Measurements from ENCODE around the gene ZNF507. TPM values are rescaled to one million over a fixed set of nuclear protein-coding genes. Genes with fewer than 3 reads are reported as not detected.
A peak's percentile ranks its signal among the peaks of the same experiment; 100 is the strongest.

Gene ZNF507
- total and polyA plus RNA-seq, 9 of the 15 experiments (the other 6 are each of a cell fraction or from before 2014, with no cell fraction given) = 2.9 to 25.0 (median 10.4) TPM

DNA sequence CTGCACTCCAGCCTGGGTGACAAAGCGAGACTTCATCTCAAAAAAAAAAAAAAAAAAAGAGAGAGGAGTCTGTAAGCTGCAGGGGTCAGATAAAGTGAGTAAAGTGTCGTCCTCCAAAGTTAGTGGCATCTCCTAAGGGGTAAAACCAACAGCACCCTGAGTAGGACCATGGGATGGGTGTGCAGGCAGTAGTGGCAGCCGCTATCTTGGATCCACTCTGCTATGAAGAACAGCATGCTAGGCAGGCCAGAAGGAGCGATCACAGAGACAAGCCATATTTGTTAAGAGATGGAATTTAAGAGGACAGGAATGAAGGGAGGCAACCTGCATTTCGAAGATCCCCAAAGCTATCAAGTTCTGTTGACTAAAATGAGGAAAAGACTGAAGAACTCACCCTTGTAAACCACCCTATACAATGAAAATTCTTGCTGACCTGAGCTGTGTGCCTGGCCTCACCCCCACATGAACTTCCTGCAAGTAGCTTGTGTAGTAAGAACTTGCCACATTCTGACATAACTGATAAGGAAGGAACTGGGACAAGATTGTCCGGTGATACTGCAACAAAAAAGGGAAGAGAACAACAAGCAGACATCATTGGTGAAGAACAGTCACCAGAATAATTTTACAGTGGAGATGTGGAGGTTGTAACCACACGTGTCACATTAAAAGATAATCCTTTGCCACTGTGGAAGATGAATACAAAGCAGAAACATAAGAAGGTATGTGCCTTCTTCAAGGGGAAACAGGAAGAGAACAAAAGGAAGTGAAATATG is 76.4 kb downstream of the ZNF507 start (continued):
- TF ChIP-seq TCF3 (CRISPR knock-in tag; IDR thresholded peaks at IDR 0.05) (peak; percentile 68), NCOA4 (IDR thresholded peaks at IDR 0.05; ENCODE audit: partially characterized antibody) (no peak), CEBPB (tag; IDR thresholded peaks at IDR 0.05) (peak; percentile 88), DNMT1 (IDR thresholded peaks at IDR 0.05) (no peak), FOXJ2 (tag; IDR thresholded peaks at IDR 0.05) (peak; percentile 82), ETS1 (conservative IDR thresholded peaks at IDR 0.05; ENCODE audit: control insufficient read depth, low read depth, low read length) (no peak), POLR2AphosphoS5 (IDR thresholded peaks at IDR 0.05; ENCODE audit: control insufficient read depth, insufficient read depth, low read depth, low read length) (no peak; the same call in 1 of the 2 replicates), BMI1 (IDR thresholded peaks at IDR 0.05; ENCODE audit: low read length) (no peak), POLR2AphosphoS2 (IDR thresholded peaks at IDR 0.05; ENCODE audit: low read length) (no peak), FUS (optimal IDR thresholded peaks at IDR 0.05; ENCODE audit: low read depth, low read length) (no peak), NELFE (IDR thresholded peaks at IDR 0.05; ENCODE audit: insufficient read depth, insufficient read length) (no peak), PRPF4 (IDR thresholded peaks at IDR 0.05; ENCODE audit: insufficient read depth, low read depth, low read length, poor library complexity, severe bottlenecking) (no peak), ZNF830 (CRISPR knock-in tag; IDR thresholded peaks at IDR 0.05) (peak; percentile 61; the same call in 1 of the 2 replicates)
- TF ChIP-seq, protein P1, sequence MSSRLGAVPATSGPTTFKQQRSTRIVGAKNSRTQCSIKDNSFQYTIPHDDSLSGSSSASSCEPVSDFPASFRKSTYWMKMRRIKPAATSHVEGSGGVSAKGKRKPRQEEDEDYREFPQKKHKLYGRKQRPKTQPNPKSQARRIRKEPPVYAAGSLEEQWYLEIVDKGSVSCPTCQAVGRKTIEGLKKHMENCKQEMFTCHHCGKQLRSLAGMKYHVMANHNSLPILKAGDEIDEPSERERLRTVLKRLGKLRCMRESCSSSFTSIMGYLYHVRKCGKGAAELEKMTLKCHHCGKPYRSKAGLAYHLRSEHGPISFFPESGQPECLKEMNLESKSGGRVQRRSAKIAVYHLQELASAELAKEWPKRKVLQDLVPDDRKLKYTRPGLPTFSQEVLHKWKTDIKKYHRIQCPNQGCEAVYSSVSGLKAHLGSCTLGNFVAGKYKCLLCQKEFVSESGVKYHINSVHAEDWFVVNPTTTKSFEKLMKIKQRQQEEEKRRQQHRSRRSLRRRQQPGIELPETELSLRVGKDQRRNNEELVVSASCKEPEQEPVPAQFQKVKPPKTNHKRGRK (tag; IDR thresholded peaks at IDR 0.05) = no peak
- TF ChIP-seq, protein P2, sequence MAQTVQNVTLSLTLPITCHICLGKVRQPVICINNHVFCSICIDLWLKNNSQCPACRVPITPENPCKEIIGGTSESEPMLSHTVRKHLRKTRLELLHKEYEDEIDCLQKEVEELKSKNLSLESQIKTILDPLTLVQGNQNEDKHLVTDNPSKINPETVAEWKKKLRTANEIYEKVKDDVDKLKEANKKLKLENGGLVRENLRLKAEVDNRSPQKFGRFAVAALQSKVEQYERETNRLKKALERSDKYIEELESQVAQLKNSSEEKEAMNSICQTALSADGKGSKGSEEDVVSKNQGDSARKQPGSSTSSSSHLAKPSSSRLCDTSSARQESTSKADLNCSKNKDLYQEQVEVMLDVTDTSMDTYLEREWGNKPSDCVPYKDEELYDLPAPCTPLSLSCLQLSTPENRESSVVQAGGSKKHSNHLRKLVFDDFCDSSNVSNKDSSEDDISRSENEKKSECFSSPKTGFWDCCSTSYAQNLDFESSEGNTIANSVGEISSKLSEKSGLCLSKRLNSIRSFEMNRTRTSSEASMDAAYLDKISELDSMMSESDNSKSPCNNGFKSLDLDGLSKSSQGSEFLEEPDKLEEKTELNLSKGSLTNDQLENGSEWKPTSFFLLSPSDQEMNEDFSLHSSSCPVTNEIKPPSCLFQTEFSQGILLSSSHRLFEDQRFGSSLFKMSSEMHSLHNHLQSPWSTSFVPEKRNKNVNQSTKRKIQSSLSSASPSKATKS (CRISPR knock-in tag; IDR thresholded peaks at IDR 0.05) = no peak
